NCI-H2171 (cell line): ENCODE data around the gene BCAT1.
"Not testable (repeated sequence)": the region's sequence is repeated elsewhere in the genome, so short reads cannot be mapped to it uniquely, and the experiment has no call there.

Source experiments
- DNase-seq: peaks from one replicate; lab custom pipeline; 2025; lab: John Stamatoyannopoulos, UW

Gene BCAT1

GRCh38 chr12:24856541-24856940, 92.4 kb downstream of the BCAT1 start:
- no peak for DNase-seq

- no peak for DNase-seq
These were observed 94.0 kb downstream of the BCAT1 start for GRCh38 chr12:24854908-24855307.

GRCh38 chr12:24854017-24854416, 94.9 kb downstream of the BCAT1 start:
- DNase-seq: no peak

- no peak for DNase-seq
These were observed 95.3 kb downstream of the BCAT1 start for GRCh38 chr12:24853588-24853987.

GRCh38 chr12:24853094-24853493, 95.8 kb downstream of the BCAT1 start:
- no peak for DNase-seq

GRCh38 chr12:24852420-24852819, 96.5 kb downstream of the BCAT1 start:
- DNase-seq: no peak

GRCh38 chr12:24851883-24852282, 97.0 kb downstream of the BCAT1 start:
- DNase-seq: not testable (repeated sequence)

GRCh38 chr12:24851341-24851740, 97.6 kb downstream of the BCAT1 start:
- no peak for DNase-seq

- DNase-seq: no peak
These were observed 98.4 kb downstream of the BCAT1 start for GRCh38 chr12:24850496-24850895.

GRCh38 chr12:24848941-24849477, 99.9 kb downstream of the BCAT1 start:
- DNase-seq: no peak

- no peak for DNase-seq
These were observed 102.2 kb downstream of the BCAT1 start for GRCh38 chr12:24846689-24847088.

- DNase-seq: no peak
These were observed 103.3 kb downstream of the BCAT1 start for GRCh38 chr12:24845615-24846014.

GRCh38 chr12:24840046-24840800, 108.7 kb downstream of the BCAT1 start:
- no peak for DNase-seq

- no peak for DNase-seq
These were observed 109.6 kb downstream of the BCAT1 start for GRCh38 chr12:24839268-24839791.

GRCh38 chr12:24838531-24838950, 110.4 kb downstream of the BCAT1 start:
- DNase-seq: no peak

- DNase-seq: no peak
These were observed 113.5 kb downstream of the BCAT1 start for GRCh38 chr12:24835377-24835776.

GRCh38 chr12:24833513-24833912, 115.4 kb downstream of the BCAT1 start:
- no peak for DNase-seq

GRCh38 chr12:24823808-24824515, 124.9 kb downstream of the BCAT1 start:
- no peak for DNase-seq

GRCh38 chr12:24822121-24822899, 126.6 kb downstream of the BCAT1 start:
- DNase-seq: no peak

- DNase-seq: no peak
These were observed 127.2 kb downstream of the BCAT1 start for GRCh38 chr12:24821691-24822090.

- DNase-seq: no peak
These were observed 128.0 kb downstream of the BCAT1 start for GRCh38 chr12:24820872-24821271.

- DNase-seq: no peak
These were observed 130.6 kb downstream of the BCAT1 start for GRCh38 chr12:24818351-24818750.
